Sigmoid colon (tissue), 7 donors: ENCODE results near the gene EMC10. TPM values are rescaled to one million over a fixed set of nuclear protein-coding genes. Genes with fewer than 3 reads are reported as not detected.

Experiments
- DNase-seq: peaks from one replicate; pipeline ENCODE4 v3.0.0-alpha.2; 2019
- H3K27ac ChIP-seq, 4 donors: fragments of 200-600 bp; sonication (generic); one replicate each; pipeline ENCODE4 v1.5.1; 2016 to 2019; ENCODE audit warnings: mild to moderate bottlenecking in 1 of 4
- H3K27me3 ChIP-seq, 3 donors: fragments of 200-600 bp; sonication (generic); one replicate each; pipeline ENCODE4 v1.5.1; 2019; ENCODE audit warnings: mild to moderate bottlenecking in 1 of 3
- H3K36me3 ChIP-seq, 4 donors: fragments of 200-600 bp; sonication (generic); one replicate each; pipeline ENCODE4 v1.5.1; 2016 to 2019
- H3K4me1 ChIP-seq, 4 donors: fragments of 200-600 bp; sonication (generic); one replicate each; pipeline ENCODE4 v1.5.1; 2017 to 2019
- H3K4me3 ChIP-seq, 4 donors: fragments of 200-600 bp; sonication (generic); one replicate each; pipeline ENCODE4 v1.5.1; 2017 to 2019; ENCODE audit warnings: mild to moderate bottlenecking in 2 of 4, moderate library complexity in 1 of 4
- H3K9me3 ChIP-seq, 4 donors: fragments of 200-600 bp in 3 of 4; sonication (generic) in 3 of 4; one replicate each; pipeline versions ENCODE4 v1.5.1 to v1.6.1; 2013 to 2019
- CTCF ChIP-seq, 4 experiments: fragments of 450-650 bp in 3 of 4; fragments of 200-600 bp in 1 of 4; IDR thresholded peaks; one replicate each; pipeline ENCODE4 v1.5.1; 2016 to 2019; ENCODE audit warnings: antibody characterized with exemption in 4 of 4, mild to moderate bottlenecking in 3 of 4, moderate library complexity in 2 of 4
- EP300 ChIP-seq, 4 donors: sonication (generic); formaldehyde crosslinking; IDR thresholded peaks; one replicate each; pipeline ENCODE4 v1.6.1; 2017; ENCODE audit warnings: antibody characterized with exemption in 4 of 4
- POLR2A ChIP-seq, 2 donors: fragments of 450-650 bp; IDR thresholded peaks; one replicate each; pipeline ENCODE4 v1.6.1; 2016; ENCODE audit warnings: antibody characterized with exemption in 2 of 2, mild to moderate bottlenecking in 2 of 2, moderate library complexity in 2 of 2
- POLR2AphosphoS5 ChIP-seq, 4 donors: sonication (generic); formaldehyde crosslinking; IDR thresholded peaks; one replicate each; pipeline ENCODE4 v1.6.1; 2017; ENCODE audit warnings: antibody characterized with exemption in 4 of 4
- WGBS, 2 donors: extraction: QIAGEN DNeasy Blood & Tissue Kit; methylation state at CpG; one replicate each; pipeline ENCODE4 v1.1.7; 2013; 5-methylcytosine and 5-hydroxymethylcytosine counted together
- intact Hi-C: fragments of 100-400 bp; cut with DNase I; formaldehyde crosslinking; loops from one replicate; pipeline ENCODE4 v1.15.1; 2023
- polyA plus RNA-seq, 3 donors: library from polyadenylated mRNA; stranded (reverse); fragments of 200-250 nt; gene quantifications; one replicate each; pipeline ENCODE4 v1.2.3, GENCODE V29; 2013
- total RNA-seq, 4 donors: library from RNA; depleted of rRNA; stranded (reverse); fragments of >200 nt; gene quantifications; one replicate each; pipeline ENCODE4 v1.1.0, GENCODE V29; 2016
- donor health status: healthy with polysubstance abuse.
- donor health status: Bipolar disorder and iron deficiency.
- donor health status: healthy.

EMC10 gene
- total and polyA plus RNA-seq, 7 donors: 34.2 to 140 (median 41.8) TPM

- WGBS, 2 donors: 89 to 90% methylated on average over 16 of the region's 16 CpGs
- DNase-seq: no peak
- intact Hi-C loops: no loop called here
- TF ChIP-seq POLR2AphosphoS5 (IDR thresholded peaks at IDR 0.05) (no peak), POLR2A (IDR thresholded peaks at IDR 0.05) (no peak), CTCF (IDR thresholded peaks at IDR 0.05) (no peak), EP300 (IDR thresholded peaks at IDR 0.05) (no peak)
- Histone ChIP-seq H3K4me1 (peaks cover 0 to 19% (median 8%) of the 10 kb centered on the region in 4 donors), H3K9me3 (no peaks in the 10 kb centered on the region), H3K27me3 (peaks cover 5 to 16% (median 8%) of the 10 kb centered on the region in 3 donors), H3K27ac (no peak overlapping the region), H3K36me3 (peaks cover 12 to 64% (median 18%) of the 10 kb centered on the region in 4 donors), H3K4me3 (no peak overlapping the region)
Measured at GRCh38 chr19:50482271-50482855, 6.1 kb downstream of the EMC10 start.

- Histone ChIP-seq H3K27ac (no peak overlapping the region), H3K4me3 (no peak overlapping the region), H3K36me3 (peaks cover 12 to 64% (median 18%) of the 10 kb centered on the region in 4 donors), H3K27me3 (peaks cover 8 to 21% (median 14%) of the 10 kb centered on the region in 3 donors), H3K4me1 (peaks cover 0 to 13% (median 3%) of the 10 kb centered on the region in 4 donors), H3K9me3 (no peaks in the 10 kb centered on the region)
- 93 to 94% methylated on average over 10 of the region's 10 CpGs for WGBS, 2 donors
- no peak for TF ChIP-seq EP300 (IDR thresholded peaks at IDR 0.05)
- no peak for TF ChIP-seq CTCF (IDR thresholded peaks at IDR 0.05)
- no peak for TF ChIP-seq POLR2A (IDR thresholded peaks at IDR 0.05)
- no peak for TF ChIP-seq POLR2AphosphoS5 (IDR thresholded peaks at IDR 0.05)
- DNase-seq: no peak
- intact Hi-C loops: no loop called here
Measured at GRCh38 chr19:50482916-50483315, 6.6 kb downstream of the EMC10 start.

GRCh38 chr19:50485284-50485955 lies 9.1 kb downstream of the EMC10 start:
- TF ChIP-seq CTCF (IDR thresholded peaks at IDR 0.05) (no peak), POLR2A (IDR thresholded peaks at IDR 0.05) (no peak), POLR2AphosphoS5 (IDR thresholded peaks at IDR 0.05) (no peak), EP300 (IDR thresholded peaks at IDR 0.05) (no peak)
- Histone ChIP-seq H3K4me1 (no peaks in the 10 kb centered on the region), H3K4me3 (no peak overlapping the region), H3K27me3 (peaks cover 8 to 45% (median 31%) of the 10 kb centered on the region in 3 donors), H3K27ac (no peak overlapping the region), H3K9me3 (no peaks in the 10 kb centered on the region), H3K36me3 (peaks cover 5 to 45% (median 13%) of the 10 kb centered on the region in 4 donors)
- WGBS, 2 donors: 90 to 94% methylated on average over 10 of the region's 10 CpGs
- intact Hi-C loops: no loop called here
- DNase-seq: no peak

GRCh38 chr19:50486823-50487515 lies 10.7 kb downstream of the EMC10 start:
- 78 to 86% methylated on average over 18 of the region's 18 CpGs for WGBS, 2 donors
- Histone ChIP-seq H3K4me3 (no peak overlapping the region), H3K27ac (no peak overlapping the region), H3K4me1 (no peaks in the 10 kb centered on the region), H3K36me3 (peaks cover 0 to 32% (median 0%) of the 10 kb centered on the region in 4 donors), H3K9me3 (no peaks in the 10 kb centered on the region), H3K27me3 (peaks cover 13 to 59% (median 41%) of the 10 kb centered on the region in 3 donors)
- intact Hi-C loops: no loop called here
- DNase-seq: no peak
- TF ChIP-seq POLR2A (IDR thresholded peaks at IDR 0.05): no peak
- TF ChIP-seq CTCF (IDR thresholded peaks at IDR 0.05): peak in 1 of 4 experiments; percentile 26
- TF ChIP-seq POLR2AphosphoS5 (IDR thresholded peaks at IDR 0.05): no peak
- no peak for TF ChIP-seq EP300 (IDR thresholded peaks at IDR 0.05)
